ENCODE results near the gene OPCML.

Gene OPCML

GRCh38 chr11:132746305-132746704 lies 786.0 kb downstream of the OPCML start:
- H3K4me2 ChIP-seq (ENCODE audit: low read depth, low read length, poor library complexity, severe bottlenecking): no peak overlapping the region
- H3K9me3 ChIP-seq (ENCODE audit: insufficient read depth, low read depth, low read length): peaks cover 3% of the 10 kb centered on the region; the same call in 1 of the 2 replicates
- no peaks in the 10 kb centered on the region for H3K9me2 ChIP-seq (replicated peaks; ENCODE audit: low read depth, low read length)
- H3K4me1 ChIP-seq (ENCODE audit: insufficient read depth, low read length, poor library complexity, severe bottlenecking): no peaks in the 10 kb centered on the region
- TF ChIP-seq EZH2phosphoT487 (IDR thresholded peaks at IDR 0.05; ENCODE audit: borderline replicate concordance): no peak
- no peak for TF ChIP-seq CTCF (conservative IDR thresholded peaks at IDR 0.05; ENCODE audit: low read length)
- no peaks in the 10 kb centered on the region for H3F3A ChIP-seq (ENCODE audit: low read depth)
- no peak overlapping the region for H3K9ac ChIP-seq (ENCODE audit: low read depth, low read length, poor library complexity, severe bottlenecking)
- H3K27me3 ChIP-seq (ENCODE audit: insufficient read depth, low read length, poor library complexity, severe bottlenecking): no peaks in the 10 kb centered on the region
- H3K36me3 ChIP-seq (ENCODE audit: insufficient read depth, low read length): no peaks in the 10 kb centered on the region
- H3K79me2 ChIP-seq (ENCODE audit: insufficient read depth, low read length): no peaks in the 10 kb centered on the region
- no peaks in the 10 kb centered on the region for H4K20me1 ChIP-seq (ENCODE audit: insufficient read depth, low read length, poor library complexity, severe bottlenecking)
- no peak overlapping the region for H2AFZ ChIP-seq (ENCODE audit: low read length)
- H3K4me3 ChIP-seq (ENCODE audit: low read length, poor library complexity, severe bottlenecking): no peak overlapping the region

- Histone ChIP-seq H3F3A (ENCODE audit: low read depth) (no peaks in the 10 kb centered on the region), H3K27me3 (ENCODE audit: insufficient read depth, low read length, poor library complexity, severe bottlenecking) (no peaks in the 10 kb centered on the region), H3K9ac (ENCODE audit: low read depth, low read length, poor library complexity, severe bottlenecking) (no peak overlapping the region), H2AFZ (ENCODE audit: low read length) (no peak overlapping the region), H3K4me2 (ENCODE audit: low read depth, low read length, poor library complexity, severe bottlenecking) (no peak overlapping the region), H3K9me2 (replicated peaks; ENCODE audit: low read depth, low read length) (no peaks in the 10 kb centered on the region), H3K4me1 (ENCODE audit: insufficient read depth, low read length, poor library complexity, severe bottlenecking) (no peaks in the 10 kb centered on the region), H3K4me3 (ENCODE audit: low read length, poor library complexity, severe bottlenecking) (no peak overlapping the region), H3K36me3 (ENCODE audit: insufficient read depth, low read length) (no peaks in the 10 kb centered on the region), H3K79me2 (ENCODE audit: insufficient read depth, low read length) (no peaks in the 10 kb centered on the region), H4K20me1 (ENCODE audit: insufficient read depth, low read length, poor library complexity, severe bottlenecking) (no peaks in the 10 kb centered on the region), H3K9me3 (ENCODE audit: insufficient read depth, low read depth, low read length) (peaks cover 3% of the 10 kb centered on the region; the same call in 1 of the 2 replicates)
- TF ChIP-seq CTCF (conservative IDR thresholded peaks at IDR 0.05; ENCODE audit: low read length) (no peak), EZH2phosphoT487 (IDR thresholded peaks at IDR 0.05; ENCODE audit: borderline replicate concordance) (no peak)
These were observed 787.0 kb downstream of the OPCML start for GRCh38 chr11:132745306-132745705.

GRCh38 chr11:132744771-132745170 lies 787.5 kb downstream of the OPCML start:
- no peak overlapping the region for H3K4me3 ChIP-seq (ENCODE audit: low read length, poor library complexity, severe bottlenecking)
- no peak for TF ChIP-seq CTCF (conservative IDR thresholded peaks at IDR 0.05; ENCODE audit: low read length)
- no peak for TF ChIP-seq EZH2phosphoT487 (IDR thresholded peaks at IDR 0.05; ENCODE audit: borderline replicate concordance)
- no peaks in the 10 kb centered on the region for H3K36me3 ChIP-seq (ENCODE audit: insufficient read depth, low read length)
- H2AFZ ChIP-seq (ENCODE audit: low read length): no peak overlapping the region
- H3K9me2 ChIP-seq (replicated peaks; ENCODE audit: low read depth, low read length): no peaks in the 10 kb centered on the region
- H3K27me3 ChIP-seq (ENCODE audit: insufficient read depth, low read length, poor library complexity, severe bottlenecking): no peaks in the 10 kb centered on the region
- H3K9ac ChIP-seq (ENCODE audit: low read depth, low read length, poor library complexity, severe bottlenecking): no peak overlapping the region
- peaks cover 3% of the 10 kb centered on the region; the same call in 1 of the 2 replicates for H3K9me3 ChIP-seq (ENCODE audit: insufficient read depth, low read depth, low read length)
- no peaks in the 10 kb centered on the region for H3K4me1 ChIP-seq (ENCODE audit: insufficient read depth, low read length, poor library complexity, severe bottlenecking)
- H3K79me2 ChIP-seq (ENCODE audit: insufficient read depth, low read length): no peaks in the 10 kb centered on the region
- no peaks in the 10 kb centered on the region for H3F3A ChIP-seq (ENCODE audit: low read depth)
- H4K20me1 ChIP-seq (ENCODE audit: insufficient read depth, low read length, poor library complexity, severe bottlenecking): no peaks in the 10 kb centered on the region
- H3K4me2 ChIP-seq (ENCODE audit: low read depth, low read length, poor library complexity, severe bottlenecking): no peak overlapping the region
